Femur (tissue), 1 donor: Measurements from ENCODE around the gene NDUFS7.
"Not testable (repeated sequence)": the region's sequence is repeated elsewhere in the genome, so short reads cannot be mapped to it uniquely, and the experiment has no call there.

Experiments used
- DNase-seq: peaks from one replicate; pipeline ENCODE4 v3.0.0-alpha.2; 2017

NDUFS7 gene

DNA sequence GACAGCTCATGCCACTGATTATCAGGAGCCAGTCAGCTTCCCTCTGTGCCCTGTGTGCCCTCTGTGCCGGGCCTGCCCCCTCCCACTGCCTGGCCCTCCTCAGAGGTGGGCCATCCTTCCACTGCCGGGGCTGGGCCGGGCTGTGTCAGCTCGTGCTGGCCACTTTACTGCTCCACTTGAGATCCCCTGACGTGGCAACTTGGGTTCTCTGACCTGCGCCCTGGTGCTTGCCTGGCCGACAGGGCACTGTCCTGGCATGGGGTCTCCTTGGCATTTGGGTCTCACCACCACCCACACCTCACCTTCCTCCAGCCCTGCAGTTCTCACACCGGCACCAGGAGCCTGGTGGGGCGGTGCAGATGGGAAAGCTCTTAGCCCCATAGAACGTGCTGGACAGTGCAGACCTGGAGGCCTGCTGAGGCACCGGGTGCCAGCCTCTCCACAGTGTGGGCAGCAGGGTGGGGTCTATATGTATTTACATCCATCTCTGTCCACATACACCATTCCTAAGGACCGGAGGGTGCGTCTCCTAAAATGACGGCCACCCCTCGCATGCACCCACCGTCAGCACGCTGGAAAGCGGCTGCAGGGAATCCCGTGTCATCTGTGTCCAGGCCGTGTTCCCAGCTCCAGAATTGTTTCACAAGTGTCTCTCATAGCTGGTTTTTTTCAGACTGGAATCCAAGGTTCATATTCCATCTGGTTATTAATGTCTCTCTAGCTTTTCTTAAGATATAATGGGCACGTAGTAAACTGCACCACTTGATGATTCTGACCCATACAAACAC, 35.4 kb downstream of the NDUFS7 start:
- DNase-seq: no peak

DNA sequence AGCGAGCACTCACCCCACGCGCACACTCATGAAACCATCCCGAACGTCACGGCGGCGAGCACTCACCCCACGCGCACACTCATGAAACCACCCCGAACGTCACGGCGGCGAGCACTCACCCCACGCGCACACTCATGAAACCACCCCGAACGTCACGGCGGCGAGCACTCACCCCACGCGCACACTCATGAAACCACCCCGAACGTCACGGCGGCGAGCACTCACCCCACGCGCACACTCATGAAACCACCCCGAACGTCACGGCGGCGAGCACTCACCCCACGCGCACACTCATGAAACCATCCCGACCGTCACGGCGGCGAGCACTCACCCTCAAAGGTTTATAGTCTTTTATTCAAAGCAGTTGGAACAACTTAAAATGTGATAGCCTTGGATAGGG, 36.4 kb downstream of the NDUFS7 start:
- not testable (repeated sequence) for DNase-seq

GRCh38 chr19:1420590-1420989, 36.9 kb downstream of the NDUFS7 start:
- no peak for DNase-seq

DNA sequence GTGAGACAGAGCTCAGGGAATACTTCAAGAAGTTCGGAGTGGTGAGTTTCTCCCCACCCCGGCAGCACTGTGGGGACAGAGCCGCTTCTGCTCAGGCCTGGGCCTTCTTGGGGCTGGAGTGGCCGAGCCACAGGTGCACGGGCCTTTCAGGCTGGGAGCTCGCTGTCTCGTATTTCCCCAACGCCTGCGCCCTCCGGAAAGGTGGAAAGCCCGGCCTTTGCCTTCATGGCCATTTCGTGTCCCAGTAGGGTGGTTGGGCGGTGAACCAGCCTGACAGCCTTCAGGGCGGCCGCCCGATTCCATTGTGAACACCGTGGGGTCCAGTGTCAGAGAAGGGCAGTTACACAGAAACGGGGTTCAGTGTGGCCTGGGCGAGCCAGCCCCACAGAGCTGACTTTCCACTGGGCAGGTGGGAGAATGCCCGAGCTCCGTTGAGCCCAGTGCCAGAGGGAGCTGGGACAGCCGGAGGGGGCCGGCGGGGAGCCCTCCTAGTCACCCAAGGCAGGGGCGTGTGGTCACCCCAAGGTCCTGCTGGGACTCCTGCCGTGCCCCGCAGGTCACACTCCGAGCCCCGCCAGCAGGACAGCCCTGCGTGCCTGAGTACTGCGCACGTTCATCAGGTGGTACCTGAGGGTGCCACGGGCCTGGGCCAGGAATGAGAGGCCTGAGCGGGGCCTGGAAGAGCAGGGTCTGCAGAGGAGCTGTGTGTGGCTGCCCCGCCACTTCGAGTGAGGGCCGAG, 37.7 kb downstream of the NDUFS7 start:
- no peak for DNase-seq

DNA sequence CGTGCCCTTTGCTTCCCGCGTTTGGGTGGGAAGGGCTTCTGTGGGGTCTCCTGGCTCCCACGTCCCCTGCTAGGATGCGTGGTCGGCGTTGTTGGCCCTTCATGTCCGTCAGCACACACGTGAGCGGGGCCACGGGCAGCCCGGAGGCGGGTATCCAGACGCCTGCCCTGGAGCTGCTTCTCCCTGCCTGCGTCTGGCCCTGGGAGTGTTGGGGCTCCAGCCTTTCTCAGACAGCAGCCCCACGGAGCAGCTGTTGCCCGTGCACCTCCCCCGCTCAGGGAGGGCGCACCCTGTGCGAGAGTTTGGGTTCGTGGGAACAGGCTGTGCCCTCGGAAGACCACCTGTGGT, 38.2 kb downstream of the NDUFS7 start:
- no peak for DNase-seq

DNA sequence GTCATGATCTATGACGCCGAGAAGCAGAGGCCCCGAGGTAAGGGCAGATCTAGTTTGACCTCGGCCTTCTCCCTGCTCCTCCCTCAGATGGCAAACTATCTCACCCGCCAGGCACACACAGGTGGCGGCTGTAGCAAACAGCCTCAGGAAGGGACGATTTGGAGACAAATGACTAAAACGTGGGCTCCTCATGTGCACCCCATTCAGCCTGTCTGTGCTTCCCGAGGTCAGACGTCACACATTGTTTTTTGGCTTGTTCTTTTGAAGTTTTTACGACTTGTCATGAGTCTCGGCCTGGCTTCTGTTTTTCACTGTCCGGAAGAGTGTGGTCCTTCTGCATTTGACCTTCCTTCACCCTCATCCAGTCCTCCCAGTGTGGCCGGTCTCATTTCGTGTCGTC, 38.7 kb downstream of the NDUFS7 start:
- no peak for DNase-seq

DNA sequence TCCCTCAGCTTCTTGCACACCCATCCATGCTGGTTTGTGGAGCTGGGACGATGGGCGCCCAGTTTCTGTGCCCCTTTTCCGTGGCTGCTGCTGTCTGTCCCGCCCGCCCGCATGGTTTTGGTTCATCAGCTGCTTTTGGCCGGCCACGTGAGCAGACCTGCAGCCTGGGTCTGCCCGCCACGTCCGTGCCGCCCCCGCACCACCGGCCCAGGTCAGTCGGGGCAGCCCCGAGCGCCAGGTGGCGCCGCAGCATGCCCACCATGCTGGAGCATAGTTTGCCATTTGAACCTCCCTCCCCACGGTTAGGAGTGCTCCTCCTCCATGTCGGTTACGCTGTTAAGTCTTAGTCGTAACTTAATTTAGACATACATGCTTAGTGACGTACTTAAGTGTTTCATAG, 39.2 kb downstream of the NDUFS7 start:
- no peak for DNase-seq

DNA sequence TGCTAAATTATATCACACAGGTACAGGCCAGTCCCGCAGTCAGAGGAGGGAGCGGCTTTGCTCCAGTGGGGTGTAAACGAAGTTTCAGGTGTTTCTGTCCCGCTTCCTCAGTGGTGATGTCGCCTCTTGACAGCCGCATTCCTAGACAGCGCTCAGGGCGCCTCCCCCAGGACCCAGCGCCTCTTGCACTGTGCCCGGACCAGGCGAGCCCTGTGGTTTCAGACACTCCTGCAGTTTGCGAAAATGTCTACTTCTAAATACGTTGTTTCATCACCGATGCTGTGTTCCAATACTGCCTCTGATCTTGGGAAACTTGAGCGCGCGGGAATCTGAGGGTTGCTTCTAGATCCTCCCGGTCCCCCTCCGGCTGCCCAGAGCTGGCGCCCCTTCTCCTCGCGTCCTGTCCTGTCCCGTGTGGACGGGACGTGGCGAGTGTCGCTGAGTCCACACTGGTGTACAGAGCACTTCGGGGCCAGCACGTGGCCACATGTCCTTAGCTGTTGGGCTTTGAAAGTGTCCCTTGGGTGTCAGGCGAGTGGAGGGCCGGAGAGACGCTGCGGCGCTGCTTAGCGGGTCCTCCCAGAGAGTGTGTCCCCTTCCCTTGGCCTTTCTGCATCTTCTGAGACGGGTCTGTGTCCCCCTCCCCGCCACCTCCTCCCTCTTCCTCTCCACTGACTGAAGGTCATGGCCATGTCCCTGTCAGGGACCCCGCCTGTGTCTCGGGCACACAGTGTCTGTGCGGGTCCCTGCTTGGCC, 39.9 kb downstream of the NDUFS7 start:
- DNase-seq: no peak

DNA sequence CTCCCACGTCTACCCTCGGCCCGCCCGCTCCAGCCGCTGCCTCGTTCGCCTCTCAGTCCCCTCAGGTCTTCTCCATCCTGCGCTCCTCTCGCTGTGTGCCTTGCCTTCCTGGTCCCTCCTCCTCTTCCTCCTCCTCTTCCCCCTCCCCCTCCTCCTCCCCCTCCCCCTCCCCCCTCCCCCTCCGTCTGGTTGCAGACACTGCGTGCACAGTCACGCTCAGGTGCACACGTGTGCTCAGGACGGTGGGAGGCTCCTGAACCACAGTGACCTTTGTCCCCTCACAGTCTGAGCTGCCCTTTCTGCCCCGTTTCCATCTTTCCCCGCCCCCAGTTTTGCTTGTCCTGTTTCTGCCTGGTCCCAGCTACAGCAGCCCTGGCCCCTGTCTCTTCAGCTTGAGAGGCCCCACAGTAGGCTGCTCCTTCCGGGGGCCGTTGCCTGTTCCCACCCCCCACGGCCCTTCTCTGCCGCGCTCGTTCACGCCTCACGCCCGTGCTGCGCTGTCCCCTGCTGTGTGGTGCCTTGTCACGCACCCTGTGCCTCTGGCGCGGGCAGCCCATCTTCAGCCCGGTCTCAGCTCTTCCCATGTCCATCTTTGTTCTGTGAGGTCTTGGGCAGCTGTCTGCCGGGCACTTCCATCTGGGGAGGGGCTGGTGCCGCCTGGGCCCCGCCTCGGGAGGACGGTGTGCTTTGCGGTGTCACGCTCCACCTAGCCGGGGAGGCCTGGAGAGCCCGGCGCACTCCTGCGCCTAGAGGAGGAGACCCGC, 40.7 kb downstream of the NDUFS7 start:
- DNase-seq: no peak

GRCh38 chr19:1425102-1425837, 41.6 kb downstream of the NDUFS7 start:
- DNase-seq: no peak

GRCh38 chr19:1425902-1426301, 42.2 kb downstream of the NDUFS7 start:
- DNase-seq: no peak

DNA sequence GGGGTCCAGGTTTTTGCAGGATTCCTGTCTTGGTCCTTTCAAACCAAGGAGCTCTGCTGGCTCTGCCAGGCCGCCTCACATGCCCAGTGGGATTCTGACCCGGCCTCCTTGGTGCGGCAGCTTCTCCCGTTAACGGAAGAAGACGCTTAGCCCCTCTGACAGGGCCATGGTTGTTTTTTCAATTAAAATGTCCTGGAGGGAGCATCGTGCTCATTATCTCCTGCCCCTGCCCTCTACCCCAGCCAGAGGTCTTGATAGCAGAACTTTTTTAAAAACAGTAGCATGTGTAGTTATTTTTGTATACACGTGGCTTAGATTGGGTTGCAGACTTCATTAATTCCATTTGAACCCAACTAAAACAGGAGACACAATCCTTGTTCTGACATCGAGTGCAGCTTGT, 43.0 kb downstream of the NDUFS7 start:
- DNase-seq: no peak

DNA sequence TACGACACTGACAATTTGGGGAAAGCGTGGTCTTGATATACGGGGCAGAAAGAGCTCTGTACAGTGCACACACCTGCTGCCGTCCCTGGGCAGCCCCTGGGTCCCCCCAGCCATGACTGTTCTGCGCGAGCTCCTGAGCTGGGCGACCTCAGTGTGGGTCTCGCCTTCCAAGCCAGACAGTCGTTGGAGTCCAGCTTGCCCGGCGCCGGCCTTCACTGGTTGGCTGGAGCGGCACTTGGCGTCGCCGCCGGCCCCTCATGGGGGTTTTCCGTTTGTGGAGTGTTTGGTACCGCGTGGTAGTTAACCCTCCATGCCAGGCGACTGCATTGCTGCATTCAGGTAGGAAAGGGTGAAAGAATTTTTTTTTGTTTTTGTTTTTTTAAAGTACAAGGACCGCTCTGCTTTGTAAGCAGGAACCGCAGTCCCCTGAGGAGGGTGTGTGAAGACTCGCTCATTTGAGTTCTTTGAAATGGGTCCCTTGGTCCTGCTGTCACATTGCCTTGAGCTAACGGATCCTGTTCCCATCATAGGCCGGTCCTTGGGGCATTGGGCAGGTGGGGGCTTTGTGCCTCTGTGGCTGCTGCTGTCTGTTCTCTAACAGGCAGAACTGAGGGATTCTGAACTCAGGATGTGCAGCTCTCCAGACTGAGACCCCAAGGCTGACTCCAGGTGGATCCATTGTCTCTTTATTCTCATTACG, 43.7 kb downstream of the NDUFS7 start:
- no peak for DNase-seq

DNA sequence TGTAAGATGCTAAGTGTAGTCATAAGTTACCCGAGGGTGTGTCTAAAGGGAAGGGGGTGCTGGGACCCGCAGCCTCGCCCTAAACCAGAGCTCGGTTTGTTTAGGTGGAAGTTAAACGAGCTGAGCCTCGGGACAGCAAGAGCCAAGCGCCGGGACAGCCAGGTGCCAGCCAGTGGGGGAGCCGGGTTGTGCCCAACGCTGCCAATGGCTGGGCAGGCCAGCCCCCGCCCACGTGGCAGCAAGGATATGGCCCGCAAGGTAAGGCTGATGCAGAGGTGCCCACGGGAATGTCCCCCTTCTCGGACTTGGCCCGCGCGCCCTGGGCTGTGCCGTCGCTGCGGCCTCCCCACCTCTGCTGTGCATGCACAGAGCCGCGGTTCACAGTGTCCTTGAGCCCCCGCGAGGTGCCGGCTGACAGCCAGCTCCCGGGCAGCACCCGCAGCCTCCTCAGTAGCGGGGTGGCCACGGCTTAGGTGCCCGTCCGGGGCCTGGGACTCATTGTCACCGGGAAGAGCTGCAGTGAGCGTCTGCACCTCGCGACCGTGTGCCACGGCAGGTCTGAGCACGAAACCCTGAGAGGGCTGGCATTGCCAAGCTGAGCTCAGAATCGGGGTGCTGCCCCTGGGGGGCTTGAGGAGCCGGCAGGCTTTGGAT, 45.2 kb downstream of the NDUFS7 start:
- DNase-seq: no peak

GRCh38 chr19:1429750-1430149, 46.0 kb downstream of the NDUFS7 start:
- no peak for DNase-seq

- no peak for DNase-seq
Measured at GRCh38 chr19:1430246-1430645, 46.5 kb downstream of the NDUFS7 start.

GRCh38 chr19:1431759-1432506, 48.2 kb downstream of the NDUFS7 start:
- no peak for DNase-seq

- no peak for DNase-seq
Measured at GRCh38 chr19:1432507-1432887, 48.8 kb downstream of the NDUFS7 start.

DNA sequence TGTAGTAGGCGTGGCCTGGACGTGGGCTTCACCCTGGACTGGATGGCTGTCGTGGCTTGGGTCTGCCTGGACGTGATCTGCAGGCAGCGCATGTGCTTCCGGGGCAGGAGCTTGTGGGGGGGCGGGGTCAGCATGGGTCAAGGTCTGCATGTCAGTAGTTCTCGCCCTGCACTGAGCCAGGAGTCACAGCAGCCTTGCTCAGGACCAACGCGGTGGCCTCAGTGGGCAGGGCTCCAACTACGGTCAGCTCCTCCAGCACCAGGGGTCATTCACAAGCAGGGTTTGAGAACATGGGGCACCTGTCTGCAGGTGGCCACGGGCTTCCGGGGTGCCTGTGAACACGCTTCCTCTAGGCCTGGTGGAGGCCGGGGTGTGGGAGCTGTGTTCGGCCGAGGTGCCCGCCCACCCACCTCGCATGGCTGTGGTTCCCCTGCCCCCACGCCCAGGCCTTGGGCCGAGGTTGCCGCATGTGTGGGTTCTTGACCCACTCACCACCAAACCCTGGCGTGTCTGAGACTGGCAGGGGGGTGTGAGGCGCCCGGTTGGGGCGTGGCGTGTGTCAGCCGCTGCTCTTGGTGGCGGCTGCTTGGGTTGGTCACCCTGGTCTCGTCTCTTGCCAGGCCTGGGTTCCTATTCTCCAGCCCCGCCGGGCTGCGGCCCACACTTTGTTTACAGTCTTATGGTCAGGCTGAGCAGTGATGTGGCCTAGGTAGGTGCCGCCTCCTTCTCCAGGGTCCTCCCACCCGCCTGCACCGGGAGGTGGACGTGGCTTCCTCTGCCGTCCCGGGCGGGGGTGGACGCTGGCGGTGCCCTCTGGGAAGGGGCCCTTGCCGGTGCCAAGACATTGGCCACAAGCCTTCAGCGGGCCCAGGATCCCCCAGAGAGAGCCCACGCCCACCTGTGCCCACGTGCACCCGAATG, 49.7 kb downstream of the NDUFS7 start:
- DNase-seq: no peak
